Kidney epithelial cell (primary cell): ENCODE data around the gene MAP2K2. TPM values are rescaled to one million over a fixed set of nuclear protein-coding genes. Genes with fewer than 3 reads are reported as not detected.

ENCODE experiments used
- DNase-seq: peaks from one replicate; pipeline ENCODE4 v3.0.0-alpha.2; 2010; ENCODE audit warnings: low read depth
- H3K27me3 ChIP-seq: 2 replicates; pipeline ENCODE4 v1.6.0; 2011; ENCODE audit warnings: low read length; ENCODE audit not compliant: control insufficient read depth, insufficient read depth
- H3K36me3 ChIP-seq: 2 replicates; pipeline ENCODE4 v1.5.1; 2011; ENCODE audit warnings: low read length; ENCODE audit not compliant: control insufficient read depth, insufficient read depth
- H3K4me3 ChIP-seq: 2 replicates; pipeline ENCODE4 v1.5.1; 2011; ENCODE audit warnings: low read depth, mild to moderate bottlenecking, control low read depth, low read length
- total RNA-seq: library from RNA; depleted of rRNA; stranded (reverse); fragments of >200 nt; gene quantifications from 2 replicates; pipeline ENCODE4 v1.2.3, GENCODE V29; 2015
- TF ChIP-seq, protein P1 (sequence below): IDR thresholded peaks from 2 replicates; pipeline ENCODE4 v1.5.1; 2011; ENCODE audit warnings: mild to moderate bottlenecking, moderate library complexity, low read length, control low read depth, inconsistent platforms; ENCODE audit not compliant: insufficient read depth, poor library complexity, severe bottlenecking

MAP2K2 gene
- total RNA-seq, 1 donor from 2014 or later = 198 TPM

DNA sequence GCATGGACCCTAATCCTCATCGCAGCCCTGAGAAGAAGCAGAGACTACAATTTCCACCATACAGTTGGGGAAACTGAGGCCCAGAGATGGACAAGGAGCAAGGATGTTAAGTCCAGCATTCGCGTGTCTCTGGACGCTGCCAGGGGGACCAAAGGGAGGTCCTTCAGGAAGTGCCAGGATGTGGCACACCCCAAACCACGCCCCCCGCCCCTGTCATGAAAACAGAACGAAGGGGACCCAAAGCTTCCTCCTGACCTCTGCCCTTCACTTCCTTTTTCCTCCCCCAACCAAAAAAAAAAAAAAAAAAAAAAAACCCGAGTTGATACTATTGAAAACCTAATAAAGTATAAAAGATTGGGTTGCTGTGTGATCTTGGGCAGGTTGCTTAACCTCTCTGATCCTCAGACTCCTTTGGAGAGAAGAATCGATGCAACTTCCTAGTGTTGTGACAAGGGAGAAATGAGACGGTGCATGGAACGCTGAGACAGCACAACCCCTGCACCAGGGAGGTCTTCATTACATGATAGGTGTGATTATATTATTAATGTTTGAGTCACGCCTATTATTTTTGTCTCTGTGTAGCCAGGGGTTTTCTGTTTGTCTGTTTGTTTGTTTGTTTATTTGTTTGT is 54.5 kb downstream of the MAP2K2 start:
- DNase-seq = no peak
- H3K4me3 ChIP-seq = no peak overlapping the region
- H3K36me3 ChIP-seq = no peaks in the 10 kb centered on the region
- TF ChIP-seq, protein P1, sequence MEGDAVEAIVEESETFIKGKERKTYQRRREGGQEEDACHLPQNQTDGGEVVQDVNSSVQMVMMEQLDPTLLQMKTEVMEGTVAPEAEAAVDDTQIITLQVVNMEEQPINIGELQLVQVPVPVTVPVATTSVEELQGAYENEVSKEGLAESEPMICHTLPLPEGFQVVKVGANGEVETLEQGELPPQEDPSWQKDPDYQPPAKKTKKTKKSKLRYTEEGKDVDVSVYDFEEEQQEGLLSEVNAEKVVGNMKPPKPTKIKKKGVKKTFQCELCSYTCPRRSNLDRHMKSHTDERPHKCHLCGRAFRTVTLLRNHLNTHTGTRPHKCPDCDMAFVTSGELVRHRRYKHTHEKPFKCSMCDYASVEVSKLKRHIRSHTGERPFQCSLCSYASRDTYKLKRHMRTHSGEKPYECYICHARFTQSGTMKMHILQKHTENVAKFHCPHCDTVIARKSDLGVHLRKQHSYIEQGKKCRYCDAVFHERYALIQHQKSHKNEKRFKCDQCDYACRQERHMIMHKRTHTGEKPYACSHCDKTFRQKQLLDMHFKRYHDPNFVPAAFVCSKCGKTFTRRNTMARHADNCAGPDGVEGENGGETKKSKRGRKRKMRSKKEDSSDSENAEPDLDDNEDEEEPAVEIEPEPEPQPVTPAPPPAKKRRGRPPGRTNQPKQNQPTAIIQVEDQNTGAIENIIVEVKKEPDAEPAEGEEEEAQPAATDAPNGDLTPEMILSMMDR = no peak
- no peaks in the 10 kb centered on the region for H3K27me3 ChIP-seq

DNA sequence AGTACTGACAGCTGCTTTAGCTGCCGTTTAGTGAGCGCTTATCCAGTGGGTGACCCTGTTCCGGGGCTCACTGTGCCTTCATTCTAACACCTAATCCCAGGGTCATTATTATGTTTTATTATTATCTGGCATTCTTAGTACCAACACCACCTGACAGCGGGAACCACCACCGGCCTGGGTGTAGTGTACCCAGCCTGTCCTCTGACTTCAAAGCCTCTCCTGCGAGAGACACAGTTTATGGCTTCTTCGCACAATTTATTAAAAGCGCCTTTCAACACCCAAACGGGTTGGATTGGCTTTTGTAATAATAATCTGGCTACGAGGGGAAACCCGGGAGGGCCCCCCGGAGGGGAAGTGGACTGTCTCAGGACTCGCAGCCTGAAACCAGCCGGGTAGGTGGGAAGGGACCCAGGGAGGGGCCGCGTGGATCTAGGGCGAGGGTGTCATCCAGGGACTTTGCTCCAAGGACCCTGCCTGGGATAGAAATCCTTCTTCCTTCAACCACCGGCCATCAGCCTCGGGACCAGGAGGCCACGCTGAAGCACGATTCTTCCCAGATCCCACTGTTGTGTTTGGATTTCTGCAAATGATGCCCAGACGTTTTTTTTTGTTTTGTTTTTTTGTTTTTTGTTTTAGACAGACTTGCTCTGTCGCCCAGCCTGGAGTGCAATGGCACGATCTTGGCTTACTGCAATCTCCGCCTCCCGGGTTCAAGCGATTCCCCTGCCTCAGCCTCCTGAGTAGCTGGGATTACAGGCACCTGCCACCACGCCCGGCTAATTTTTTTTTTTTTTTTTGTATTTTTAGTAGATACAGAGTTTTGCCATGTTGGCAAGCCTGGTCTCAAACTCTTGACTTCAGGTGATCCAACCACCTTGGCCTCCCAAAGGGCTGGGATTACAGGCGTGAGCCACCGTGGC is 55.6 kb downstream of the MAP2K2 start:
- no peak for DNase-seq
- peak overlapping the region; percentile 91 for H3K4me3 ChIP-seq
- no peaks in the 10 kb centered on the region for H3K36me3 ChIP-seq
- TF ChIP-seq, protein P1 = no peak
- H3K27me3 ChIP-seq = no peaks in the 10 kb centered on the region

DNA sequence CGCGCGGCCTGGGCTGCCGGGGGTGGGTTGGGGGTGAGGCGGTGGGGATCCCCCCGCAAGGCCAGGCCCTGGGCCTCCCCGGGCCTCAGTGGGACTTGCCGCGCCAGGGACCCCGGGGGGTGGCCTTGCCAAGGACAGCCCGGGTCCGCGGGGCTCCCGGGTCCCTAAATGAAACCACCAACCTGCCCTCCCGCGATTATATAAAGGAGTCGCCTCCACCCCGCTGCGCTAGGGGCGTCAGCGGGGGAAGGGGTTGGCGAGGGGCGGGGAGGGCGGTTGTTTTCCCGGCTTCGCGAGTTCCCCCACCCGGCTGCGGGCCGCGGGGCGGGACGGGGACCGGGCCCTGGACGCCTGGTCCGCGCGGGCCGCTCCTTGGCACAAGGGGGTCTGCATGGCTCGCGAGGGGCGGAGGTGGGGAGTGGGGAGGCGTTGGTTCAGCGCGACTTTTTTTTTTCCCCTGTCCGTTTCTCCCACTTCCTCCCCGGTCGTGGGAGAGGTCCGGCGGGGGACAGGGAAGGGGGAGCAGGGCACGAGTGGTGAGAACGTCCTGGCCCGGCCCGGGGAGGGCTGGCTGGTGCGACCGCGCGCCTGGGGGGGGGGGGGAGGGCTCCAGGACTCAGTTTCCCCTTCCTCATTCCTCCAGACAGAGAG is 56.4 kb downstream of the MAP2K2 start:
- no peaks in the 10 kb centered on the region for H3K27me3 ChIP-seq
- peak overlapping the region; percentile 91 for H3K4me3 ChIP-seq
- DNase-seq = no peak
- TF ChIP-seq, protein P1 = no peak
- H3K36me3 ChIP-seq = no peaks in the 10 kb centered on the region

DNA sequence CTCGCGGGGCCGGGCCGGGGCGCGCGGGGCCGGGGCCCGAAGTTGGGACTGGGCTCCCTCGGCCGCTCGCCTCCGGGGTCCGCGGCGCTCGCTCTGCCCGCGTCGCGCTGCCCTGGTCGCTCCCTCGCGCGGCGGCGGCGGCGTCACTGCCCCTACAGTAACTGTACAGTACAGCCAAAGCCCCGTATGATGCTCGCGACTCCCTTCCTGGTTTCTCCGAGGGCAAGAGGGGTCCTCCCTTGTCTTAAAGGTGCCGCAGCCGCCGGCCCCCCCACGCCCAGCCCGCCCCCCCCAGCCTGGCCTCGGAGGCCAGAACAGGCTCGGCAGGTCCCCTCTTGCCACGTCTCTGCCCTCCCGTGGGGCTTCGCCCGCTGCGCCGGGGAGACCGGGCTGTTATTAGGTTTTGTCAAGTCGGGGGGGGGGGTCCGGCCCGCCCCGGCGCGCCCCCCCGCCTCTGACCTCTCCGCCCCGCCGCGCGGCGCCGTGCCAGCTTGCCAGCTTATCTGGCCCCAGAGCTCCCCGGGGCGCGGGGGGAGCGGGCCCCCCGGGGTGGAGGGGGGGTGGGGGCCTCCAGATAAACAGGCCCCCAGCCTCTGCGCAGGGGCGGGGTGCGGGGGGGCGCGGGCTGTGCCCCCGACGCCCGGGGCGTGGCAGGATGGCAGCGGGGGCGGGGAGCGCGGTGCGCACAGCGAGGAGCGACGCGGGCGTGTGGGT is 57.1 kb downstream of the MAP2K2 start, which contains the start of gene ZBTB7A:
ZBTB7A (minus strand) TSS at position 218 of the 714 bp plus-strand sequence. CDS start 11,667 bp downstream, outside the sequence.
- H3K27me3 ChIP-seq = no peaks in the 10 kb centered on the region
- no peak for DNase-seq

DNA sequence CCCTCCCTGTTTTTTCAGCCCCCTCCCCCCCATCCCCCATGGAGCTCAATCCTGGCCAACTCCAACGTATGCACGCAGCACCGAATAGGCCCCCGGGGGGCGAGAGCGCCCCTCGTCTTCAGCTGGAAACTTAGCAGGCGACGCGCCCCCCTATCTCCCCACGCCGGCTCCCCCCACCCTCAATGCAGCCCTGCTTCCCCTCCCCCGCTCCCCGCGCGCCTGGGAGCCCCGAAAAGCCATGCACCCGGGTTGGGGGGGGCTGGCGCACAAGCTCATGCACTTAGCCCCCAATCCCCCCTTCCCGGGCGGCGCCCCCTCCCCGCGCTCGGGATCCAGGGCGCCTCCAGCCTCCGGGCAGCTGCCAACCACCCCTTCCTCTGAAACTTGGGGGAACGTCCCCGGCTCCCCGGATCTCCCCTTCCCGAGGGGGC is 57.7 kb downstream of the MAP2K2 start:
- TF ChIP-seq, protein P1 = no peak
- no peak for DNase-seq
- Histone ChIP-seq H3K27me3 (no peaks in the 10 kb centered on the region), H3K36me3 (no peaks in the 10 kb centered on the region), H3K4me3 (peak overlapping the region; percentile 91)

More for the DNA sequence above, 57.1 kb downstream of the MAP2K2 start, which contains the start of gene ZBTB7A:
- TF ChIP-seq, protein P1 = no peak
- Histone ChIP-seq H3K36me3 (no peaks in the 10 kb centered on the region), H3K4me3 (peak within 1 kb of the TSS; percentile 91)
